GM19467 (cell line): ENCODE results near the gene RANBP2.
"Not testable (repeated sequence)": the region's sequence is repeated elsewhere in the genome, so short reads cannot be mapped to it uniquely, and the experiment has no call there.

Experiments used
- ATAC-seq: cut with Tn5 transposase; IDR thresholded peaks from one replicate; pipeline ENCODE4 v1.9.1; 2021; ENCODE audit warnings: mild to moderate bottlenecking, moderate library complexity; ENCODE audit not compliant: unreplicated experiment

Gene RANBP2

GRCh38 chr2:108719149-108720044 is at the start of gene RANBP2:
TSS of gene RANBP2 (plus strand) at chr2:108719482. CDS start at chr2:108719607, 125 bp downstream.
- peak; percentile 99 for ATAC-seq

- ATAC-seq, result not testable (repeated sequence)
Observed at GRCh38 chr2:108670282-108670681, 49.0 kb upstream of the RANBP2 start.

GRCh38 chr2:108672200-108672805 is 47.0 kb upstream of the RANBP2 start:
- ATAC-seq, result not testable (repeated sequence)

- ATAC-seq, result not testable (repeated sequence)
Observed at GRCh38 chr2:108676522-108676921, 42.8 kb upstream of the RANBP2 start.

GRCh38 chr2:108677239-108677744 is 42.0 kb upstream of the RANBP2 start:
- not testable (repeated sequence) for ATAC-seq

- ATAC-seq, result not testable (repeated sequence)
Observed at GRCh38 chr2:108678198-108678651, 41.1 kb upstream of the RANBP2 start.

GRCh38 chr2:108680805-108681204 is 38.5 kb upstream of the RANBP2 start:
- not testable (repeated sequence) for ATAC-seq

GRCh38 chr2:108688818-108689756 is 30.2 kb upstream of the RANBP2 start:
- ATAC-seq, result not testable (repeated sequence)

GRCh38 chr2:108690001-108690400 is 29.3 kb upstream of the RANBP2 start:
- ATAC-seq, result peak; percentile 83

GRCh38 chr2:108691447-108691846 is 27.8 kb upstream of the RANBP2 start:
- no peak for ATAC-seq

- no peak for ATAC-seq
Observed at GRCh38 chr2:108701208-108701607, 18.1 kb upstream of the RANBP2 start.

- ATAC-seq, result no peak
Observed at GRCh38 chr2:108701806-108702205, 17.5 kb upstream of the RANBP2 start.

- ATAC-seq, result no peak
Observed at GRCh38 chr2:108704871-108705270, 14.4 kb upstream of the RANBP2 start.

- ATAC-seq, result no peak
Observed at GRCh38 chr2:108707300-108707699, 12.0 kb upstream of the RANBP2 start.

GRCh38 chr2:108716971-108717370 is 2.3 kb upstream of the RANBP2 start:
- not testable (repeated sequence) for ATAC-seq

GRCh38 chr2:108726048-108726447 is 6.8 kb downstream of the RANBP2 start:
- ATAC-seq, result not testable (repeated sequence)

GRCh38 chr2:108734656-108735055 is 15.4 kb downstream of the RANBP2 start:
- ATAC-seq, result not testable (repeated sequence)

- ATAC-seq, result not testable (repeated sequence)
Observed at GRCh38 chr2:108757973-108758372, 38.7 kb downstream of the RANBP2 start.

- not testable (repeated sequence) for ATAC-seq
Observed at GRCh38 chr2:108762618-108763017, 43.3 kb downstream of the RANBP2 start.

- ATAC-seq, result not testable (repeated sequence)
Observed at GRCh38 chr2:108766671-108767070, 47.4 kb downstream of the RANBP2 start.
